K562 (cell line): Measurements from ENCODE around the gene CFAP20DC. TPM values are rescaled to one million over a fixed set of nuclear protein-coding genes. Genes with fewer than 3 reads are reported as not detected.

Experiments
- ATAC-seq: fragments of 200-7000 bp; cut with Tn5 transposase; 3 replicates; pipeline ENCODE4 v1.9.1; 2020; ENCODE audit warnings: moderate library complexity
- BruUV-seq: library from RNA; stranded (reverse); fragments of 400-500 nt; replicated peaks from 2 replicates; lab custom pipeline; 2021; lab: Mats Ljungman, UMichigan
- CTCF ChIA-PET: fragments of 300-600 bp; formaldehyde crosslinking; extraction: SDS; loops from one replicate; lab custom pipeline; 2021; ENCODE audit warnings: low intra/inter-chr PET ratio; lab: Yijun Ruan, JAX
- POLR2A ChIA-PET: fragments of 300-600, 350-650 bp; sonication (Branson Sonifier 250); formaldehyde crosslinking; extraction: SDS; loops from one replicate; lab custom pipeline; 2021; ENCODE audit warnings: antibody characterized with exemption, inconsistent platforms; lab: Yijun Ruan, JAX
- DNase-seq, 4 experiments: peaks; one replicate each; pipeline versions ENCODE4 v3.0.0 to v3.0.0-alpha.2; 2011 to 2018; ENCODE audit warnings: low spot score in 3 of 4, mixed read lengths in 3 of 4; ENCODE audit errors: extremely low read depth in 1 of 4
- FAIRE-seq: peaks from 2 replicates; lab custom pipeline; 2011; peaks lifted over from hg19 to GRCh38; lab: Jason Lieb, UNC
- H2AFZ ChIP-seq: 2 replicates; pipeline ENCODE4 v1.6.0; 2011; ENCODE audit warnings: low read depth, low read length, control low read depth, inconsistent platforms
- H3K27ac ChIP-seq: fragments of 200-600 bp; 3 replicates; pipeline ENCODE4 v1.8.0; 2011; ENCODE audit warnings: low read depth, mild to moderate bottlenecking, control low read depth, inconsistent platforms, low read length, moderate library complexity, mixed read lengths; ENCODE audit errors: extremely low read depth
- H3K27me3 ChIP-seq, 2 experiments: fragments of 300-600 bp in 1 of 2; 2 replicates in 1 of 2; 3 replicates in 1 of 2; pipeline versions ENCODE4 v1.6.0 to v1.8.0; 2011; ENCODE audit warnings: inconsistent platforms in 2 of 2, low read length in 2 of 2, mild to moderate bottlenecking in 1 of 2, mixed read lengths in 1 of 2, moderate library complexity in 1 of 2; ENCODE audit not compliant: control insufficient read depth in 2 of 2, insufficient read depth in 2 of 2
- H3K36me3 ChIP-seq: fragments of 300-600 bp; 3 replicates; pipeline ENCODE4 v1.8.0; 2011; ENCODE audit warnings: mild to moderate bottlenecking, low read length, inconsistent platforms; ENCODE audit not compliant: control insufficient read depth, insufficient read depth
- H3K4me1 ChIP-seq, 2 experiments: fragments of 200-600 bp in 1 of 2; replicated peaks in 1 of 2; 2 replicates in 1 of 2; 3 replicates in 1 of 2; pipeline versions ENCODE4 v1.5.1 to v1.8.0; 2011; ENCODE audit warnings: inconsistent platforms in 2 of 2, low read length in 2 of 2, mild to moderate bottlenecking in 1 of 2, mixed read lengths in 1 of 2, moderate library complexity in 1 of 2; ENCODE audit not compliant: control insufficient read depth in 2 of 2, insufficient read depth in 2 of 2
- H3K4me2 ChIP-seq: 2 replicates; pipeline ENCODE4 v1.6.1; 2011; ENCODE audit warnings: low read length, control low read depth, inconsistent platforms, mixed read lengths; ENCODE audit not compliant: insufficient read depth
- H3K4me3 ChIP-seq: fragments of 200-600 bp; sonication (generic), shearing (Covaris generic); 2 replicates; pipeline ENCODE4 v1.5.1; 2016; ENCODE audit warnings: control low read depth, inconsistent platforms
- H3K79me2 ChIP-seq: fragments of 200-600 bp; 3 replicates; pipeline ENCODE4 v1.8.0; 2011; ENCODE audit warnings: low read length, inconsistent platforms; ENCODE audit not compliant: control insufficient read depth, insufficient read depth
- H3K9ac ChIP-seq, 2 experiments: 2 replicates each; pipeline versions ENCODE4 v1.6.0 to v1.6.1; 2011; ENCODE audit warnings: low read depth in 2 of 2, low read length in 2 of 2, control low read depth in 1 of 2, inconsistent platforms in 1 of 2, mild to moderate bottlenecking in 1 of 2, mixed read lengths in 1 of 2; ENCODE audit not compliant: insufficient read depth in 1 of 2
- H3K9me1 ChIP-seq: one replicate; pipeline ENCODE4 v1.6.0; 2011; ENCODE audit warnings: inconsistent platforms, mild to moderate bottlenecking, low read length, moderate library complexity; ENCODE audit not compliant: control insufficient read depth, insufficient read depth
- H3K9me3 ChIP-seq: replicated peaks from 2 replicates; pipeline ENCODE4 v1.5.1; 2011; ENCODE audit warnings: low read depth, low read length, inconsistent platforms; ENCODE audit not compliant: control insufficient read depth, insufficient read depth
- H4K20me1 ChIP-seq: replicated peaks from 2 replicates; pipeline ENCODE4 v1.6.1; 2011; ENCODE audit warnings: low read length, inconsistent platforms, mixed read lengths; ENCODE audit not compliant: control insufficient read depth, insufficient read depth
- CTBP1 ChIP-seq: fragments of 450-650 bp; IDR thresholded peaks from 2 replicates; pipeline ENCODE4 v1.6.1; 2016; ENCODE audit warnings: borderline replicate concordance
- ERF ChIP-seq: fragments of 450-650 bp; formaldehyde crosslinking; IDR thresholded peaks from 2 replicates; pipeline ENCODE4 v1.4.0; 2020; ENCODE audit warnings: mild to moderate bottlenecking, mixed read lengths
- POLR2AphosphoS2 ChIP-seq: IDR thresholded peaks from 2 replicates; pipeline ENCODE4 v1.6.1; 2012; ENCODE audit warnings: low read length, improper control_type of control experiment
- PREB ChIP-seq: sonication (generic); formaldehyde crosslinking; IDR thresholded peaks from 2 replicates; pipeline ENCODE4 v1.8.1; 2023; ENCODE audit warnings: mild to moderate bottlenecking, missing genetic modification reagents
- SIRT6 ChIP-seq: IDR thresholded peaks from one replicate; pipeline ENCODE4 v1.6.1; 2012; ENCODE audit warnings: low read depth, mild to moderate bottlenecking, control low read depth, inconsistent platforms, low read length, moderate library complexity
- STAG1 ChIP-seq: sonication (generic); formaldehyde crosslinking; IDR thresholded peaks from 2 replicates; pipeline ENCODE4 v1.5.0; 2020; ENCODE audit warnings: missing genetic modification reagents, borderline replicate concordance
- TAF9B ChIP-seq: fragments of 450-650 bp; IDR thresholded peaks from 2 replicates; pipeline ENCODE4 v1.6.1; 2018; ENCODE audit warnings: mild to moderate bottlenecking; ENCODE audit not compliant: partially characterized antibody
- THRAP3 ChIP-seq: fragments of 450-650 bp; IDR thresholded peaks from 2 replicates; pipeline ENCODE4 v1.6.1; 2016; ENCODE audit warnings: mild to moderate bottlenecking, inconsistent platforms, borderline replicate concordance
- ZKSCAN1 ChIP-seq: fragments of 150-350 bp; IDR thresholded peaks from 2 replicates; pipeline ENCODE4 v1.6.1; 2016; ENCODE audit warnings: low read depth, low read length
- ZNF197 ChIP-seq: fragments of 200-800 bp; sonication (Bioruptor generic); IDR thresholded peaks from 2 replicates; pipeline ENCODE4 v1.6.1; 2016; ENCODE audit warnings: low read depth, missing genetic modification characterization, missing compliant biosample characterization
- ZNF311 ChIP-seq: fragments of 250-450 bp; sonication (Bioruptor Pico); IDR thresholded peaks from 2 replicates; pipeline ENCODE4 v1.4.0; 2020; ENCODE audit warnings: mild to moderate bottlenecking, moderate library complexity
- ZNF41 ChIP-seq: fragments of 250-450 bp; sonication (Bioruptor Pico); conservative IDR thresholded peaks from 2 replicates; pipeline ENCODE4 v1.4.0; 2020; ENCODE audit warnings: mild to moderate bottlenecking
- ZNF445 ChIP-seq: fragments of 250-450 bp; sonication (Bioruptor Pico); IDR thresholded peaks from 2 replicates; pipeline ENCODE4 v1.4.0; 2020; ENCODE audit warnings: low read depth, mild to moderate bottlenecking, moderate library complexity
- ZNF76 ChIP-seq: fragments of 250-450 bp; sonication (Bioruptor Pico); IDR thresholded peaks from 2 replicates; pipeline ENCODE4 v1.4.0; 2020; ENCODE audit warnings: mild to moderate bottlenecking, moderate library complexity, borderline replicate concordance
- ZNF764 ChIP-seq: fragments of 250-450 bp; sonication (Bioruptor Pico); IDR thresholded peaks from 2 replicates; pipeline ENCODE4 v1.4.0; 2020; ENCODE audit warnings: low read depth, mild to moderate bottlenecking, moderate library complexity
- WGBS: fragments of 100-300 bp; shearing (Covaris generic); methylation state at CpG from one replicate; pipeline ENCODE4 v1.1.6; 2016; ENCODE audit warnings: low coverage, mixed read lengths; ENCODE audit not compliant: insufficient coverage; ENCODE audit errors: missing lambda C conversion rate; 5-methylcytosine and 5-hydroxymethylcytosine counted together
- in situ Hi-C: fragments of 300-500 bp; cut with MboI; formaldehyde crosslinking; loops from 4 replicates; pipeline ENCODE4 v1.15.0; 2018; ENCODE audit warnings: inconsistent platforms, mixed read lengths
- intact Hi-C: fragments of 100-400 bp; cut with micrococcal nuclease; formaldehyde crosslinking; loops from 2 replicates; pipeline ENCODE4 v1.14.2; 2022
- polyA plus RNA-seq, 8 experiments: library from polyadenylated mRNA; depleted of rRNA in 4 of 8; stranded (reverse) in 5 of 8; unstranded in 3 of 8; fragments of >200 nt; fragmentation: Nextera tagmentation in 2 of 8; fragmentation: Illumina TruSeq in 1 of 8; extraction: Ambion mirVana in 2 of 8; extraction: Trizol in 1 of 8; gene quantifications; 2 replicates each; pipeline versions ENCODE4 v1.2.1 to v1.2.3, GENCODE V29; 2011 to 2014; ENCODE audit warnings: inconsistent platforms in 1 of 8, missing spikeins in 1 of 8
- total RNA-seq, 7 experiments: library from RNA; depleted of rRNA in 6 of 7; stranded (reverse); fragments of >200 nt in 6 of 7; fragmentation: Illumina TruSeq in 2 of 7; extraction: Trizol in 2 of 7; gene quantifications; 2 replicates each; pipeline versions ENCODE4 v1.2.1 to v1.2.3, GENCODE V29; 2011 to 2021; ENCODE audit warnings: low replicate concordance in 1 of 7
- TF ChIP-seq, protein P1 (sequence below): fragments of 250-450 bp; sonication (Bioruptor Pico); IDR thresholded peaks from 2 replicates; pipeline ENCODE4 v1.4.0; 2020; ENCODE audit warnings: mild to moderate bottlenecking, moderate library complexity
- TF ChIP-seq, protein P2 (sequence below): fragments of 250-450 bp; sonication (Bioruptor Pico); IDR thresholded peaks from 2 replicates; pipeline ENCODE4 v1.6.1; 2021; ENCODE audit warnings: mild to moderate bottlenecking

The CFAP20DC gene
- total and polyA plus RNA-seq, 9 of the 15 experiments (the other 6 are each of a cell fraction or from before 2014, with no cell fraction given) = 1.6 to 5.9 (median 4.6) TPM

- in situ Hi-C loops (no loop called here), intact Hi-C loops (no loop called here)
- Histone ChIP-seq H3K79me2 (no peaks in the 10 kb centered on the region), H3K27me3 (no peaks in the 10 kb centered on the region), H3K4me2 (no peak overlapping the region), H4K20me1 (no peaks in the 10 kb centered on the region), H3K9me3 (no peaks in the 10 kb centered on the region), H2AFZ (no peak overlapping the region), H3K4me3 (no peak overlapping the region), H3K36me3 (no peaks in the 10 kb centered on the region; the same call in 2 of the 3 replicates), H3K27ac (no peak overlapping the region), H3K9ac (no peak overlapping the region), H3K9me1 (no peaks in the 10 kb centered on the region), H3K4me1 (no peaks in the 10 kb centered on the region)
- WGBS = 68% methylated on average over 5 of the region's 6 CpGs
- ChIA-PET POLR2A (no interaction called here), CTCF (no interaction called here)
- FAIRE-seq (no peak), DNase-seq (no peak), ATAC-seq (no peak)
- no TSS peak for BruUV-seq
- TF ChIP-seq ERF (CRISPR knock-in tag) = no peak
- no peak for TF ChIP-seq ZNF197
- TF ChIP-seq ZNF445 = no peak
- TF ChIP-seq, protein P1, sequence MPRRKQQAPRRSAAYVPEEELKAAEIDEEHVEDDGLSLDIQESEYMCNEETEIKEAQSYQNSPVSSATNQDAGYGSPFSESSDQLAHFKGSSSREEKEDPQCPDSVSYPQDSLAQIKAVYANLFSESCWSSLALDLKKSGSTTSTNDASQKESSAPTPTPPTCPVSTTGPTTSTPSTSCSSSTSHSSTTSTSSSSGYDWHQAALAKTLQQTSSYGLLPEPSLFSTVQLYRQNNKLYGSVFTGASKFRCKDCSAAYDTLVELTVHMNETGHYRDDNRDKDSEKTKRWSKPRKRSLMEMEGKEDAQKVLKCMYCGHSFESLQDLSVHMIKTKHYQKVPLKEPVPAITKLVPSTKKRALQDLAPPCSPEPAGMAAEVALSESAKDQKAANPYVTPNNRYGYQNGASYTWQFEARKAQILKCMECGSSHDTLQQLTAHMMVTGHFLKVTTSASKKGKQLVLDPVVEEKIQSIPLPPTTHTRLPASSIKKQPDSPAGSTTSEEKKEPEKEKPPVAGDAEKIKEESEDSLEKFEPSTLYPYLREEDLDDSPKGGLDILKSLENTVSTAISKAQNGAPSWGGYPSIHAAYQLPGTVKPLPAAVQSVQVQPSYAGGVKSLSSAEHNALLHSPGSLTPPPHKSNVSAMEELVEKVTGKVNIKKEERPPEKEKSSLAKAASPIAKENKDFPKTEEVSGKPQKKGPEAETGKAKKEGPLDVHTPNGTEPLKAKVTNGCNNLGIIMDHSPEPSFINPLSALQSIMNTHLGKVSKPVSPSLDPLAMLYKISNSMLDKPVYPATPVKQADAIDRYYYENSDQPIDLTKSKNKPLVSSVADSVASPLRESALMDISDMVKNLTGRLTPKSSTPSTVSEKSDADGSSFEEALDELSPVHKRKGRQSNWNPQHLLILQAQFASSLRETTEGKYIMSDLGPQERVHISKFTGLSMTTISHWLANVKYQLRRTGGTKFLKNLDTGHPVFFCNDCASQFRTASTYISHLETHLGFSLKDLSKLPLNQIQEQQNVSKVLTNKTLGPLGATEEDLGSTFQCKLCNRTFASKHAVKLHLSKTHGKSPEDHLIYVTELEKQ (CRISPR knock-in tag) = no peak
- no peak for TF ChIP-seq PREB (CRISPR knock-in tag)
- TF ChIP-seq TAF9B = no peak
- no peak for TF ChIP-seq THRAP3
- TF ChIP-seq CTBP1 = no peak
- TF ChIP-seq ZKSCAN1 = no peak
- TF ChIP-seq ZNF764 (CRISPR knock-in tag) = no peak
- TF ChIP-seq ZNF76 (CRISPR knock-in tag) = no peak
- no peak for TF ChIP-seq ZNF311 (CRISPR knock-in tag)
- no peak for TF ChIP-seq ZNF41 (CRISPR knock-in tag)
- TF ChIP-seq, protein P2, sequence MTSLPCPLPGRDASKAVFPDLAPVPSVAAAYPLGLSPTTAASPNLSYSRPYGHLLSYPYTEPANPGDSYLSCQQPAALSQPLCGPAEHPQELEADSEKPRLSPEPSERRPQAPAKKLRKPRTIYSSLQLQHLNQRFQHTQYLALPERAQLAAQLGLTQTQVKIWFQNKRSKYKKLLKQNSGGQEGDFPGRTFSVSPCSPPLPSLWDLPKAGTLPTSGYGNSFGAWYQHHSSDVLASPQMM (CRISPR knock-in tag) = no peak
- TF ChIP-seq POLR2AphosphoS2 = no peak
- no peak for TF ChIP-seq STAG1
- TF ChIP-seq SIRT6 = no peak
Measured at GRCh38 chr3:58742239-58742638, 307.6 kb downstream of the CFAP20DC start.
